Measurements from ENCODE around the gene PON2. TPM values are rescaled to one million over a fixed set of nuclear protein-coding genes. Genes with fewer than 3 reads are reported as not detected.

The PON2 gene
- total RNA-seq, 1 donor from 2014 or later, result 110 TPM

Other genes starting within 250 kb of the PON2 start
- not detected for gene PON1, start 110.5 kb downstream of the PON2 start, total RNA-seq
- gene PON3, start 38.7 kb downstream of the PON2 start, total RNA-seq, result 7.2 TPM
- 26.9 TPM for gene ASB4, start 50.9 kb upstream of the PON2 start, total RNA-seq
- gene PDK4, start 161.5 kb upstream of the PON2 start, total RNA-seq, result 48.6 TPM